ENCODE results near the gene SLC29A3.

Gene SLC29A3

DNA sequence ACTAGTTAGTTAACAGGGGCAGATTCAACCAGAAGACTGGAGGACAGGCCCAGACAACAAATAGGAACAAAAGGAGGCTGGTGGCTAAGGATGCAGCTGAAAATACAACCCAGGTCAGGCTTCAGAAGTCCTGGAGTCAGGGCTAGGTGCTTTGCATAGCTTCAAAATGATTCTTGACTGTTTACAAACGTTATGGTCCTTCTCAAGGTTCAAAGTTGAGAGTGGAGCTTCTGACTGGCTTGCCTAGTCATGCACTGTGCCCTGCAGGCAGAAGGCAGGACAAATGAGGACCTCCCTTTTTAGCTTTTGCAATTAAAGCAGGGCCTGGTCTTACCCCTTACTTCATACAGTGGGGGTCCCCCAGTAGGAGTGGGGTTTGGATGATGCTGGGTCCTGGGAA lies 73.2 kb downstream of the SLC29A3 start:
- no peak for DNase-seq (ENCODE audit: low read depth in 2 of 2)

DNA sequence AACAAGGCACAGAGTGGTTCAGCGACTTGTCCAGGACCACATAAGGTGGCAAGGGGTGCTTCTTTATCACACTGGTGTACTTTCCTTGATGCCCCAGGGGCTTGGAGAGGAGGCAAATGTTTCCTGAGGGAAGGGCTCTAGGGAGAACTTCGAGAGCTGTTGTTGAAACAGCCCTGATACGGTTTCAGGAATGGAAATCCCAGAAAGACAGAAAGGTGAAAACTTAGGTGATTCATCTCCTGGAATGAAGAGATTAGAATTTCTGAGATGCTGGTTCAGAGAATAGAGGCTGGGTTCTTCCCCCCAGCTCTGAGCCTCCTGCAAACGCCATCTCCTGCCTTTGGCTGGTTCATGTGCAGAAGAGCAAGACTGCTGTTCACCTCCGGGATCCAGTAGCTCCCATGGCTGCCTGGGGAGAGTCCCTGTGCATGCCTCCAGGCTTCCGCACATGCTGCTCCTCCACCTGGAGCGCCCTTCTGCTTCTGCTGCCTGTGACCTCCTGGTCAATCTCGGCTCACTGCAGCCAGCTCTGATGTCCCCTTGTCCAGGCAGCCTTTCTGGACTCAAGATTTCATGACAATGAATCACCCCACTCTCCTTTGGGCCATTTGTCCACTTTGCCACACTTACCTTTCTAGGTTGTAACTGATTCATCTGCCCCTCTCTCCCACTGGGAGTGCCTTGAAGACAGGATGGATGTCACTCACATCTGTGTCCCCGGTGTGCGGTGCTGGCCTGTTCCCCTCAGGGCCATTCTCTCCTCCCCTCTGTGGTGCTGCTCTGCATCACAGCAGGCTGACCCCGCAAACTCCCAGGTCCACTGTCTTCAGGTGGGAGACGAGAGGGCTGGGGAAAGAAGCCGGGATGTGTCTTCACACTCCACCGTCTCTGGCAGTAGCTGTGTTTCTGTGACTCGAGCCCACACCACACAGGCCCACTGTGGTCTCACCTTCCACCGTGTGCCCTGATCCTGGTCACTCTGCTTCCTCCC lies 74.0 kb downstream of the SLC29A3 start:
- DNase-seq (ENCODE audit: low read depth in 2 of 2) = no peak

DNA sequence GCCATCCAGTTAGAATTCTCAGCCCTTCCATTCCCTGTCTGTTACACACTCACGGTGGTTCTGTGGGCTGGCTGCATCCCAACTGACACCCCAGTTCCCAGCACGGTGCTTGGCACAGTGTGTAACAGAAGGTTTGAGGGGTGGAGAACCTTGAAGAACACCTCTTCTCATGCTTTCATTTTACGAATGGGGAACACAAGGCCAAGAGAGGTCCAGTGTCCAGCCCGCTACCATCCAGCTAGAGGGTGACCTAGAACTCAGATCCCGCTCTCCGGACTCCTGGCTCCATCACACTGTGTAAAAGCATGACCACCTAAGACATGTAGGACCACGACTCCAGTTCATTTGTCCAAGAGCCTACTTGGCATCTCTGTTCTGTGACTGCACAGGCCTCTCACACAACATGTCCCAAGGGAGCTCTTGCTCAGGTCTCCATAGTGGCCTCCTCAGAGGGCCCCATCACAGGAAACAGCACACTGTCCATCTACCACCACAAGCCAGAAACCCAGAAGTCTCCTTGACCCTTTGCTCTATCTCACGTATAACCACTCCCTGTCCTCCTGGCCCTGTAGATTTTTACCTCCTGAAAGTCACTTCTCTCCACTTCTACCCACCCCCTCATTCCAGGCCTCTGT lies 74.9 kb downstream of the SLC29A3 start:
- no peak for DNase-seq (ENCODE audit: low read depth in 2 of 2)

DNA sequence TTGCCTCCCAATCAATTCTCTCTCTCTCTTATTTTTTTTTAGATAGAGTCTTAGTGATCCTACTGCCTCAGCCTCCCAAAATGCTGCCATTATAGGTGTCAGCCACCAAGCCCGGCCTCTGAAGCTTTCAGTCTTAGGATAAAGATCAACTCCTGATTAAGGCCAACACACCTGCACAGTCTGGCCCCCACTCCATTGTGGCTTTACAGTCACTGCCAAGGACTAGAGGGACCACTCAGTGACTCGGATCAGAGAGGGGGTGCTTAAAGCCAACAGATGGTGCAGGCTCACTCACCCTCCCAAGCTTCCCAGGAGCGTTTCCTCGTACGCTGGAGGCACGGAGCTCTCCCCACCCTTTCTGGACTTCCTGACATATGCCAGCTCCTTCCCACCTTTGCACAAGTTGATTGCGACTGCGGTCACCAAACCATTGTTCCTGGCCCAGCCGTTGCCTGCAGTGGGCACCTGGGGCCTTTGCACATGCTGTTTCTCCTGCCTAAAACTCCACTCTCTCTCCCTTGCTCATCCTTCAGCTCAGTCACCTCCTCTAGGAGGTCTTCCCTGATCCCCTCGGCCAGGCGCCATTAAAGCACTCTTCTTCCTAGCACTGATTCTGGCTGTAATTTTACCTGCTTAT lies 76.0 kb downstream of the SLC29A3 start:
- DNase-seq (ENCODE audit: low read depth in 2 of 2) = no peak

DNA sequence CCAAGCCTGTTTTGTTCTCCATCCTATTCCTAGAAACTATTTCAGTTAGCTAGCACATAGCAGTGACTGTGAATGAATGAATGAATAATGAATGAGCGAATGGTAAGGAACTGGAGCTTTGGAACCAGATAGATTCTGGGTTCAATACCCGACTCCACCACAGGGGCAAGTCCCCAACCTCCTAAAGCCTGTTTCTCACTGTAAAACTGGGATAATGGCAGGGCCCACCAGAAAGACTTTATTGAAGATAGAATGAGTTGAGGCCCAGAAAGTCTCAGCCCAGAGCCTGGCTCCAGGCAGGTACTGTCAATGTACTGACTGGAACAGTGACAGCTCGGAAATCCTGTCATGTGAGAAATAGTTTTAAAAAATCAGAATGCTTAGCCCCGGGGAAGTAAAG lies 76.6 kb downstream of the SLC29A3 start:
- DNase-seq (ENCODE audit: low read depth in 2 of 2) = no peak

DNA sequence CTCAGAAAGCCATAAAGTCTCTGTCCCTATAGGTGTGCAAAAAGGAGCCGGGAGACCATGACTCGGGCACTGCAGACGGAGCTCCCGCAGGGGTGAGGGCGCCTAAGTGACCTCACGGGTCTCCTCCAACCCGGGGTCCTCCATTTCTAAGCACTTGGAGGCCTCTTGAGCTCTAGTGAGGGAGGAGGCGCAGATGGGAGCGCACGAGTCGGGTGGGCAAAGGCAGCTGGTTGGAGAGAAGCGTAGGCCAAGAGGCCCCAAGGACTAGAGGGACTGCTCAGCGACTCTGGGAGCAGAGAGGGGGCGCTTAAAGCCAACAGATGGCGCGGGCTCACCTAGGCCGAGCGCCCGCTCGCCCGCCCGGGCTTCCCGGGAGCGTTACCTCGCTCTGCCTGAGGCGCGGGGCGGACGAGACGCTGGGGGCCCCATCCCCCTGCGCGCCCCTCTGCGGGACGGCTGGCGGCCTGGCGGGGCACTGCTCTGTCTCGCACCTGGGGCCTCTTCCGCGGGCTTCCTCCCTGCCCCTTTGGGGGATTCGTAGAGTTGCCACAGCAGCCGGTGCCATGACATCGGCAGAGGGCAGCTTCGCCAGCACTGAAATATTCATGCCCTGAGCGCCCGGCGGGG lies 77.1 kb downstream of the SLC29A3 start:
- DNase-seq (ENCODE audit: low read depth in 2 of 2) = peak in 1 of 2 experiments; percentile 18

DNA sequence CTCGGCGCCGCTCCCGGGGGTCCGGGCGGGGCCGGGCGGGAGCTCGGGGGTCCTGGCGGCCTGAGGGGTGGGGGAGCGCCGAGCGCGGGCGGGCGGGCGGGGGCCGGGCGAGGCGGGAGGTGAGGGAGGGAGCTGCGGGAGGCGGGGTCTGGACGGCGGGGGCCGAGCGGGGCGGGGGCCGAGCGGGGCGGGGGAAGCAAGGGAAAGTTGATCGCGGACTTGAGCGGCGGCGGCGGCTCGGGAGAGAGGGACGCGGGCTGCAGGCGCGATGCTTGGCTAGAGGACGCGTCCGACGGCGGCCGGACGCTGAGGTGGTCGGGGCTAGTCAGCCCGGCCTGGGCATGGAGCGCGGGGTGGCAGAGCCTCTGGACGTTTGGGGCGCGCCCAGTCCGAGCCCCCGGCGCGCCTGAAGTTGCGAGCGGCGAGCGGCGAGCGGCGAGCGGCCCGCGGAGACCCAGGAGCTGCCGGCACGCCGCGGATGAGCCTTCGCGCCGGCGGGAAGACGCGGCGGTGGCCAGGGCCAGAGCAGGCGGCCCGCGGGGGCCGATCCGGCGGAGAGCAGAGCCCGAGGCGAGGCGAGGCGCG lies 77.7 kb downstream of the SLC29A3 start, which contains the start of gene CDH23:
Gene CDH23, plus strand, starts transcription at position 210 of the 585 bp plus-strand sequence. CDS start 42,912 bp downstream, outside the sequence.
- peak in 1 of 2 experiments; percentile 12 for DNase-seq (ENCODE audit: low read depth in 2 of 2)

DNA sequence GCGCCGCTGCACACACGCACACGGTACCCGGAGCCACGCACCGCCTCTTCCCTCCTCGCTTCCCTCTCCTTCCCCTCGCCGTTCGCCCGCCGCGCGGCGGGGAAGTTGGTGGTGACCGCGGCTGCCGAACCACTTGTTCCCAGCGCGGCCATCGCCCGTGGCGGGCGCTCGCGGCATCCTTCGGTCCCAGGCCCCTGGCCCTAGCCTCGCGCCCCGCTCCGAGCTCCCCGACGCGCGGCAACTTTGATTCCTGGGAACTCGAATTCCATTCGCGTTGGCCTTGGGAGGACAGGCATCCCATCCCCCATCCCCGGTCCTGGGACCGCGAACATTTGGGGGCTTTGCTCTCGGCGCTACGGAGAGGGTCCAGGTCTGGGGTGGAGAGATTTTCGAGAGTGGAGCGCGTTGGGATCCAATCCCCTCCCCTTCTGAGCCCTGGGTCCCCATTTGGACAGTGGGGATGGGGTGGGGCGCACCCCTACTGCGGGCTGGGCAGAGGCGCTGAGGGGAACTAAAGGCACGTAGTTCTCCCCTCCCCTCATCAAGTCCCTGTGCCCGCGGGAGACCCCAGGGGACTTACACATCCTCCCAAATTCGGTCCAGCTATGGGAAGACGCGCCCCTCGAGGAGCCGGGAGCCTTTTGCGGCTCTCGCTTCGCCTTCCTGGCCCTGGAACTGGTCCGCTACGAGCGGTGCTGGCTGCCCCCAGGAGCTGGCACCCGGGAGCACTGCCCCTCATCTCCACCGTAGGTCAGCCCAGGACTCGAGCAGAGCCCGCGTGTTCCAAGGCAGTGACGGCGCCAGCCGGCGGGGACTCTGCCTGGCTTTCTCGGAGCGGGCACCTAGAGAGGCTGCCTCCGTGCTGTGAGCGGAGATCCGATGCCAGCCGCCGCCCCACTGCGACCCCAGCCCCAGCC lies 78.5 kb downstream of the SLC29A3 start:
- DNase-seq (ENCODE audit: low read depth in 2 of 2) = no peak

DNA sequence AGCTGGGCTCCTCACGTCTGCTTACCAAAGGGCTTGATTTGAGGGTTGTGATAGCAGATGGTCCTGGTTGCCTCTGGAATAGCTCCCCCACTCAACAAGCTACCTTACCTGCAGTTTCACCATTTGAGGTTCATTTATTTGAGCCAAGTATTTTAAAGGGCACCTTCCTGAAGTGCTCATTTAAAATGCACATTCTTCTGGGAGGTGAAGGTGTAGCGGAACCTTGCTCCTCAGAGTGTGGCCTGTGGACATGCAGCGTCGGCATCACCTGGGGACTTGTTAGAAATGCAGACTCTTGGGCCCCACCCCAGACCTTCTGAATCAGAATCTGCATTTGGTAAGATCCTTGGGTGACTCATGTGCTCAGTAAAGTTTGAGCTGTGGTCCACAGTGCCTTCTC lies 79.9 kb downstream of the SLC29A3 start:
- DNase-seq (ENCODE audit: low read depth in 2 of 2) = no peak

DNA sequence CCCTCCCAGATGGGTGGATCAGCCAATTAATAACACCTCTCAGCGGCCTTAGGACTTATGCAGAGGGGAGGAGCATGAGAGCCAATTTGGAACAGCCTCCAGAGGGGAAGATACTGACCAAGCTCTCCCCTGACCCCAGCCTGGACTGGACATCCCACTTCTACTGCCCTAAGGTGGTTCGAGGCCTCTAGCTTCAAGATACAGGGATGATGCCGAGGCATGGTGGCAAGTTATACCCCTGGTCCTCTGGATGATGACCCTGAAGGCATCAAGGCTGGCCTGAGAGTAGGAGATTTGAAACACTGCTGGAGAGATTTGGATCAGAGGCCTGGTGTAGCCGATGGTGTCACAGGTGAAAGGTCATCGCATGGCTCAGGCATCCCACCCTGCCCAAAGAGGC lies 80.9 kb downstream of the SLC29A3 start:
- no peak for DNase-seq (ENCODE audit: low read depth in 2 of 2)

DNA sequence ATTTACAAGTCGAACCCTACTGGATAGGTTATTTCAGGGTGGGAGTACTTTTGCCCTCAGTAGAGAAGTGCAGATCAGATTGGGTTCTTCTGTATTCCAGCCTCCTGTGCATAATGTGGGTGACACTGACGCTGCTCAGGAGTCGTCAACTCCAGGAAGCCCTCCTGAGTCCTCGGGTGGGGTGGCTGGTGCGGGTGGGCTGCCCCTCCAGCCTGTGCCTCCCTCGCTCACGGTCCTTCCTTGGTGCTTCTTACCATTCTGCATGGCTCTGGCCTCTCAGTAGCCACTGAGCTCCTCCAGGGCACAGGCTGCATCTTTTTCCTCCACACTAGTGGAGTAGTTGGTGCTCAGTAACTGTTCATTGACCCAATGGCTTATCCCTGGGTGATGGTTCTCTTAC lies 82.0 kb downstream of the SLC29A3 start:
- DNase-seq (ENCODE audit: low read depth in 2 of 2) = no peak

DNA sequence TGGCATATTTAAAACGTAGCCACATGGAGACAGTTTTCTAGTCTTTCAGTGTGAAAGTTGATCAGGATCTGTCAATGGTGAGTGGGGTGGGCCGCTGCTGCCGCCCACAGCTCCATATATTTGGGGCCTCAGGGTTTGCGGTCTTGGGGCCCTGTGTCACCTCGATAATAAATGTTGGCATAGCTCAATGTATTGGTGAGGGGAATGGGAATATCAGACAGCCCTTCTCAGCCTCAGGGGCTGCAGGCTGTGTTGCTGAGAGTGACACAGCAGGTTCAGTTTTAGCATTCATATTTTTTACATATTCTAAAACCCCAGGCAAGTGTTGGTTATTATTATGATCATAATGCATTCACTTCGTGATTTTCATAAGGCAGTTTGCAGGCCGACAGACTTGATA lies 82.9 kb downstream of the SLC29A3 start:
- no peak for DNase-seq (ENCODE audit: low read depth in 2 of 2)

DNA sequence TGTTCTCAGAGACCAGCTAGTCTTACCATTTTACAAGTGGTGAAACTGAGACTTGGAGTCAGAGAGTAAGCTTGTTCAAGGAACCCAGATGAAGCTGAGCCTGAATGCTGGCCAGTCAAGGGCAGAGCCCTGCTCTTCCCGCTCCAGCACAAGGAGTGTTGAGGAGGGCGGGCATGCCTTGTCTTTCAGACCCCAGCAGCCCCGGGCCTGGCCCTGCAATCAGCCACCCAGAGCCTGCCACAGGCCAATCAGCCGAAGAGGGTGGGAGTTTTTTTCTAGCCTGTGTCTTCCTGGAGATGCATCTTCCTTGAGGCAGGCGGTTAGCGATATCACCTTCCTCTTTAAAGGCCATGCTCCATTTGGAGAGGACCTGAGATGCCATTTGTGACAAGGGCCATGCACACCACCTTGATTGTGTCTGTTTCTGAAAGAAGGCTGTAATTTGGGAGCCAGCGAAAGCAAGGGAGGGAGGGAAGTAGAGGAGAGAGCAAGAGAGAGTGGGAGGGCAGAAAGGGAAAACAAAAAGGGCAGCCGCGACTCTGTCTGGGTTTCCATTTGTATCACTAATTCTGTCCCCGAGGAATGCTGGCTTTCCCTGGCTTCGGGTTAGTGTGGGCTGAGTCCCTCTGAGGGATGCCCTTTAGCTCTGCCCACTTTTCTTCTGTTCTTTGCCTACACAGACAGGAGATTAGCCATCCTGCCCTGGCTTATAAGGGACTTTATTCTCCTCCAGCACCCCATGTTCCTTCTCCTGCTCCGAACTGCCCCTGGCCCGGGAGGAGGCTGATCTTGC lies 85.6 kb downstream of the SLC29A3 start:
- DNase-seq (ENCODE audit: low read depth in 2 of 2) = no peak

DNA sequence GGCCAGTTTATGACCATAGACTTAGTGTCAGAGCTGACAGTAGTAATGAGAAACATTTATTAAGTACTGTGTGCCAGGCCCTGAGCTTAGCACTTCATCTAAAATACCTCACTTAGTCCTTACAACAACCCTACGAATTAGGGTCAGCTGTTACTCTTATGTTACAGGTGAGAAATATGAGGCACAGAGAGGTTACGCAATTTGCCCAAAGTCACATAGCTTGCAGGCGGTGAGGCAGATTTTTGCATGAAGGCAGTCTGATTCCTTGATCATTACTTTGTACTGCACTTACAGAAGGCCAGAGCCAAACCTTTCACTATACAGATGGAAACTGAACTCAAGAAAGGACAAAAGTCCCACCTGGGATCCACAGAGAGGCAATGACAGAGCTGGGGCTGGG lies 87.8 kb downstream of the SLC29A3 start:
- no peak for DNase-seq (ENCODE audit: low read depth in 2 of 2)

DNA sequence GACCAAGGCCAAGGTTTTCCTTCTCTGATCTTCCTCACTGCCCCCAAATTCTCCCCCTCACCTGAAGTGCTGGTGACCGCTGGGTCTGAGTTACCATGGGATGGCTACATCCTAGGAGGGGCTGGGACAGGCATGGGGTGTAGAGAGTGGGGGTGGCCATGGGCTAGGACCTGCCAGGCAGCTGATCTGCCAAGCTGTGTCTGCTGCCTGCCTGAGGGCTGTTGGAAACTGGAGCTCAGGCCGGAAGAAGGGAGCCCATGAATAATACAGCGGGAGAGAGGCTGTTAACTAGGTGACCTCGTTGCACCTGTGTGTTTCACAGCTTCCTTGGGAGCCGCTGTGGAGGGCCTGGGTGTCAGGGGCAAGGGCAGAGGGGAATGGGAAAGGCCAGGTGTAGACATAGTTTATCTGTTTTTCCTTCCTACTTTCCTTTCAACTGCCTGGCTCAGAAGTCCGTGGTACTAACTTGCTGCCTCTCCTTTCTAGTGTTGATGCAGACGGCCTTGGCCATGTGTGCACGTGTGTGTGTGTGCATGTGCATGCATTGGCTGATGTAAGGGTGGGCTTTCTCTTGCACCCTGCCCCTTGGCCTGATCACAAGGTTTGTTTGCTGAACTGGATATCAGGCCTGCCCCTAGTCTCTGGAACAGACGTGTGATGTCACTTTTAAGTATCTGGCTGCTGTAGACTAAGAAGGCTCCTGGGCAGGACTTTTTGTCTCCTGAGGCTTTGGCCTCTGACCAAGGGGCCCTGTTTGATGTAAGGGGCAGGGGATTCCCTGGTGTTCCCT lies 89.6 kb downstream of the SLC29A3 start:
- no peak for DNase-seq (ENCODE audit: low read depth in 2 of 2)

DNA sequence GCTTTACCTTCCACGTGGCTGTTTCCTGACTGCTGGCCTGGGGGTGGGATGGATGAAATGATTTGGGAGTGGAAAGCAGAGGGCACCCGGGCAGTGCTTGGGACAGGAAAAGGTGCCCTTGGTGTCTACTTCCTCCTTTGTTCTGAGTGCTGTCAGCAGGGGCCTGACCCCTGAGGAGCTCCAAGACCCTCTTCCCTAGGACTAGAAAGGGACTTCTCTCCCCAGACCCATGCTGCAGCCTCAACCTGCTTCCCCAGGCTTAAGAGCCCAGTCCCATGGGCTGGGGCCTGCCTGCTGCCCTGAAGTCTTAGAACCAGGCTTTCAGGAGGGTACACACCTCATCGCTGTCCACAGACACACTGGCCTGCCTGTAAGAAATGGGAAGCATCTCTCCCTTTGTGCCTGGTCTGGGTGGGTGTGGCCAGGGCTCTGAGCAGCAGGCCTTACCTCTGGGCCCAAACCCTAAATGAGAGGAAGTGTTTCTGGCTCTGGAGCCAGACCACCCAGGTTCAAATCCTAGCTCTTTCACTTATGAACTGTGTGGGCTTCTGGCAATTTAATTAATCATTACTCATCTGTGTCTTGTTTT lies 90.6 kb downstream of the SLC29A3 start:
- no peak for DNase-seq (ENCODE audit: low read depth in 2 of 2)
